ENCODE data around the gene PSMB7. TPM values are rescaled to one million over a fixed set of nuclear protein-coding genes. Genes with fewer than 3 reads are reported as not detected.

The PSMB7 gene
- total RNA-seq, 4 donors from 2014 or later, result 84.3 to 178 (median 135) TPM

DNA sequence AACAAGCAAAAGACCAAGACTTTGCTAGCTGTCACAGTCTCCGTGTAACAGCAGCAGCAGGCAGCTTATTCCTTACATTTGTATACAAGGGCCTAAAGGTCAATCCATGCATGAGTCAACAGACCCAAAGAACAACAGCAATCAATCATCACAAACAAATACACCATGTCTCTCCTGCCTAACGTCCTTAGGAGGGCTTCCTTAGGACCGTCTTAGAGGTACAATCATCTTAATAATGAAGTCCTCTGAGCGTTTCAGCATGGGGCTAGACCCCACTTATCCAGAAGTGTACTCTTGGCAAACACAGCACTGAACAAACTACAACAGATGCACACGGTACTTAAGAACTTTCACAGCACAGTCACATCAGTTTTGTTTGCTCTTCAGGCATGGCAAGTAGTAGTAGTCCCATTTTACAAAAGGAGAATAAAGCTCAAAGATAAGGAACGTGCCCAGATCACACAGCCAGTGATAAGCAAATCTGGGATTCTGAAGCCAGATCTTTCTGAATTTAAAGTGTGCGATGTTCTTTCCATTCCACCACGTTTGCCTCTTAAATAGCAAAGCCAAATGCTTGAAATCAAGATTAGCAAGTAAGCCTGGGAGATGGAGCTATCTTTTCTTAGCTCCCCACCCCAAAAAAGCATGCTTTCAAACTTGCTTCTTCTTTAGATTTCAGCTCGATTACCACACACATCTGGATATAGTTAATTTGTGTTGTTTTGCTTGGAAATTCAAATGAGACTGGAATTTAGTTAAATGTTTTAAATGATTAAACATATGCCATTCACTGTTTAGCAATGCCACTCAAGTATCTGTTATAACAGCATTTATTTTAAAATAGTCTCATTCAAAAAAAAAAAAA lies 24.2 kb downstream of the PSMB7 start:
- no peaks in the 10 kb centered on the region for H3K9me3 ChIP-seq
- no peaks in the 10 kb centered on the region for H3K36me3 ChIP-seq
- intact Hi-C loops (cut with DNase I), result no loop called here
- H3K4me1 ChIP-seq, result peaks cover 11 to 24% of the 10 kb centered on the region in 2 donors
- no peak overlapping the region for H3K27ac ChIP-seq
- TF ChIP-seq CTCF (IDR thresholded peaks at IDR 0.05) (no peak), POLR2A (IDR thresholded peaks at IDR 0.05) (no peak)
- H3K4me3 ChIP-seq (replicated peaks in 1 of 3), result no peak overlapping the region
- 43% methylated on average over 9 of the region's 9 CpGs for WGBS, 2 donors
- no peak for DNase-seq
- no peaks in the 10 kb centered on the region for H3K27me3 ChIP-seq

- intact Hi-C loops (cut with DNase I), result no loop called here
- no peak for TF ChIP-seq POLR2A (IDR thresholded peaks at IDR 0.05)
- TF ChIP-seq CTCF (IDR thresholded peaks at IDR 0.05), result no peak
- DNase-seq, result peak; percentile 44 to 58
- H3K27me3 ChIP-seq, result no peaks in the 10 kb centered on the region
- 66 to 72% methylated on average over 7 of the region's 7 CpGs for WGBS, 2 donors
- peaks cover 11 to 24% of the 10 kb centered on the region in 2 donors for H3K4me1 ChIP-seq
- H3K27ac ChIP-seq, result no peak overlapping the region
- no peak overlapping the region for H3K4me3 ChIP-seq (replicated peaks in 1 of 3)
- H3K36me3 ChIP-seq, result no peaks in the 10 kb centered on the region
- H3K9me3 ChIP-seq, result no peaks in the 10 kb centered on the region
Observed at GRCh38 chr9:124389146-124389939, 25.9 kb downstream of the PSMB7 start.

DNA sequence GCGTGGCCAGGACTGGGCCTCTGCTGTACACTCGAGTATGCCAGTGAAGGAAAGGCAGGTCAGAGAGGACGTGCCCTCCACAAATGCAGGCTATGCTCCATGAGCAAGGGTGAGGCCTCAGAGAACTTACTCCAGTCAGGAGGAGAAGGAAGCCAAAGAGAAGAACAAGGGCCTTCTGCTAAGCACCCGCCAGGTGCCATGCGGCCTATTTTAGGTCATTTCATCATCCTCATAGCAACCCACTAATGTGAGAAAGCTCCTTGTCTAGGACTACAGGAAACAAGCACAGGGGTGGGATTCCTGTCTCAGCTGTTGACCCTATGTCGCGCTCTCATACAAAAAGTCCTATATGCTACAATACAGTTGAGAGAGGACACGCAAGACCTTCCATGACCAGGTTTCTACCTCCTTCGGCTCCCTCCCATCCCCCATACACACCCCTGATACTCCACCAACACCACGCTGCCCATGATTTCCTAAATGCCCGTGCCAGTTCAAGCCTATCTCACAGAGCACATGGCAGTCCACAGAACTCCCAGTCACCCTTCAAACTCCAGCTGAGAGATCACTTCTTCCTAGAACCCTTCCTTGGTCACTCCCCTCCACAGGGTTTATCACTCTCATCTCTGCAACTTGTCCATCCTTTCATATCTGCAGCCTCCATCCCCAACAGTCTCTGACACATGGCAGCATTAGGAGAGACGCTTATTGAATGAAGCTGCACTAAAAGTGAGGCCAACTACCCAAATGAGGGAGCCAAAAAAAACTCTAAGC lies 26.8 kb downstream of the PSMB7 start:
- no peak overlapping the region for H3K27ac ChIP-seq
- DNase-seq, result no peak
- TF ChIP-seq POLR2A (IDR thresholded peaks at IDR 0.05), result no peak
- no peak for TF ChIP-seq CTCF (IDR thresholded peaks at IDR 0.05)
- H3K4me3 ChIP-seq (replicated peaks in 1 of 3), result no peak overlapping the region
- intact Hi-C loops (cut with DNase I), result no loop called here
- no peaks in the 10 kb centered on the region for H3K27me3 ChIP-seq
- 93 to 94% methylated on average over 12 of the region's 12 CpGs for WGBS, 2 donors
- H3K36me3 ChIP-seq, result no peaks in the 10 kb centered on the region
- peaks cover 11 to 24% of the 10 kb centered on the region in 2 donors for H3K4me1 ChIP-seq
- H3K9me3 ChIP-seq, result no peaks in the 10 kb centered on the region

- Histone ChIP-seq H3K4me3 (replicated peaks in 1 of 3) (no peak overlapping the region), H3K9me3 (no peaks in the 10 kb centered on the region), H3K36me3 (peaks cover 1 to 3% of the 10 kb centered on the region in 2 donors), H3K4me1 (peaks cover 10 to 22% of the 10 kb centered on the region in 2 donors), H3K27me3 (no peaks in the 10 kb centered on the region), H3K27ac (no peak overlapping the region)
- TF ChIP-seq POLR2A (IDR thresholded peaks at IDR 0.05) (no peak), CTCF (IDR thresholded peaks at IDR 0.05) (no peak)
- no peak for DNase-seq
- 89 to 92% methylated on average over 3 of the region's 3 CpGs for WGBS, 2 donors
- intact Hi-C loops (cut with DNase I), result no loop called here
Observed at GRCh38 chr9:124386201-124386600, 29.0 kb downstream of the PSMB7 start.
